DMS53 treated with DMSO at 0.1 percent for 48 hours (cell line): Measurements from ENCODE around the gene P4HA3.
"Not testable (repeated sequence)": the region's sequence is repeated elsewhere in the genome, so short reads cannot be mapped to it uniquely, and the experiment has no call there.

Source experiments
- DNase-seq: peaks from one replicate; lab custom pipeline; 2025; ENCODE audit not compliant: unreplicated experiment; lab: John Stamatoyannopoulos, UW

The P4HA3 gene

DNA sequence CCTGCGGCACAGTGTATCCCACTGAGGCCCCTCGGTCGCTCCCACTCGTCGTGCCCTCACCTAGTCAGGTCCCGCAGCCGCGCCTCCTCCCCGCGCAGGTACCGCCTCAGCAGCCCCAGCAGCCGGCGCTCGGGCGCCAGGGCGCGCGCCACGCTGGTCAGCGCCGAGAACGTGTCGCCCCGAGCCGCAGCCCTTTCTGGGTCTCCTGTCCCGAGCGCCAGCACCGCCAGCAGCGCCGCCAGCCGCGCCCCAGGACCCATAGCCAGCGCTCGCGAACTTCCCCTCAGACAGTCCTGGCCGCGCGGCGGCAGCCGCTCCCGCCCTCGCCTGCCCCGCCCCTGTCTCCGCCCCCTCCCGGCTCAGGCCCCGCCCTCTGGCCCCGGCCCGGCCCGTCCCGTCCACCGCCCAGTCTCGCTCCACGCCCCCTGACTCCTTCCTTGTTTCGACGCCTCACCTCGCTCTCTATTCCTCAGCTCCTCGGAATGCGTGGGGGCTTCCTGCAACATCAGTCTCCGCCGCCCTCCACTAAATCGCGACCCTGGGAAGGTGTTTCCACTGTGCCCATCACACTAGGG is at the start of gene P4HA3:
Gene P4HA3 (minus strand): TSS at position 289 of the 575 bp plus-strand sequence. CDS start 29 bp downstream, at position 260.
- DNase-seq: peak; percentile 53

DNA sequence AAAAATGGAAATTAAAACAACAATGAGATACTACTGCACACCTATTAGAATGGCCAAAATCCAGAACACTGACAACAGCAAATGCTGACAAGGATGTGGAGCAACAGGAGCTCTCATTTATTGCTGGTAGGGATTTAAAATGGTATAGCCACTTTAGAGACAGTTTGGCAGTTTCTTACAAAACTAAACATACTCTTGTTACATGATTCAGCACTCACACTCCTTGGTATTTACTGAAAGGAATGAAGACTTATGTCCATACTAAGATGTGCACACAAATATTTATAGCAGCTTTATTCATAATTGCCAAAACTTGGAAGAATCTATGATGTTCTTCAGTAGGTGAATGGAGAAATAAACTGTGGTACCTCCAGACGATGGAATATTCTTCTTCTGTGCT is 46.0 kb upstream of the P4HA3 start:
- no peak for DNase-seq

- DNase-seq: no peak
Observed at GRCh38 chr11:74355626-74356025, 44.2 kb upstream of the P4HA3 start.

DNA sequence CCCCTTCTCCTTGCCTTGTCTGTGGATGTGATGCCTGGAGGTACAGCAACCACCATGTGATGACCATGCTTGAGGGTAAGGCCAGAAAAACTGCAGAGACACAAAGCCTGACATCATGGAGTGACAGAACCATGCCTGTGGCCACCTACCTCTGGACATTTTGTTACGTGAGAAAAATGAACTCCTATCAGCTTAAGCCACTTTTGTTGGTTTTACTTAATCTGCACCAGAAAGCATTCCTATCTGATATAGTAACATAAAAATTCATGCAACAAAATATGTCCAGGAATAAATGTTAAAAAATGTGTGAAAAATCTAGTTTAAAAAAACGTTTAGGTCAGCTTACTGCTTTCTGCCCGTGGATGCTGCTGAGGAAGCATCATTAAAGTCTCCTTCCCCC is 42.6 kb upstream of the P4HA3 start:
- no peak for DNase-seq

- peak; percentile 98 for DNase-seq
Observed at GRCh38 chr11:74347381-74347780, 35.9 kb upstream of the P4HA3 start.

GRCh38 chr11:74345420-74345819 is 34.0 kb upstream of the P4HA3 start:
- DNase-seq: no peak

GRCh38 chr11:74341921-74342320 is 30.5 kb upstream of the P4HA3 start:
- no peak for DNase-seq

DNA sequence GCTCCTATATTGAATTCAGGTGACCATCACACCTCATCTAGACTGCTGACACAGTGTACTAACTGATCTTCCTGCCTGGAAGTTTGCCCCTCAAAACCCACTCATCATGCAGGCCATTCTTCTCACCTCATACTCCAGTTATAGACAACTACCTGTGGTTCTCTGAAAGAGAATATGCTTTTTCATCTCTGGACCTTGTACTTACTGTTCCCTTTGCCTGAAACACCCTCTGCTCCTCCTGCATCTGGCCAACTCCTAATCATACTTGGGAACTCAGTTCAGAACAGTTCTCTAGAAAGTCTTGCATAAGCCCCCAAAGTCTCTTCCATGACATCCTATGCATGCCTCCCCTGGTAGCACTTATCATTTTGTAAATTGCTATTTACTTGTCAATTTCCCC is 28.2 kb upstream of the P4HA3 start:
- no peak for DNase-seq

DNA sequence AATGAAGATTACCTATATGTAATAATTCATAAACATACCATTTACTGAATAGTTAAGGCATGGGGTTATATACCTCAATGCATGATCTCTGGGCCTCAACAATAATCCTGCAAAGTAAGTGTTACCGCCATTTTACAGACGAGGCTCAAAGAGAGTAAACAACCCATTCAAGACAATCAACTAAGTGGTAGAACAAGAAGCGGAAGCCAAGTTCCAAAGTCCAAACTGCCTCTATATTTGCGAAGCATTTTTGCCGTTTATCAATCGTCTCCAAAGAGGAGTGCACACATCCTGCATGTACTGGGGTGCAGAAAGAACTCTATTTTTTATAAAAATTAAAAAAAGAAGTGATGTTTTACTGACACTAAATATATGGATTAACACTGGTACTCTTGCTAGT is 27.5 kb upstream of the P4HA3 start:
- peak; percentile 86 for DNase-seq

GRCh38 chr11:74333193-74333592 is 21.8 kb upstream of the P4HA3 start:
- no peak for DNase-seq

- no peak for DNase-seq
Observed at GRCh38 chr11:74332291-74332690, 20.9 kb upstream of the P4HA3 start.

- DNase-seq: not testable (repeated sequence)
Observed at GRCh38 chr11:74331000-74331399, 19.6 kb upstream of the P4HA3 start.

DNA sequence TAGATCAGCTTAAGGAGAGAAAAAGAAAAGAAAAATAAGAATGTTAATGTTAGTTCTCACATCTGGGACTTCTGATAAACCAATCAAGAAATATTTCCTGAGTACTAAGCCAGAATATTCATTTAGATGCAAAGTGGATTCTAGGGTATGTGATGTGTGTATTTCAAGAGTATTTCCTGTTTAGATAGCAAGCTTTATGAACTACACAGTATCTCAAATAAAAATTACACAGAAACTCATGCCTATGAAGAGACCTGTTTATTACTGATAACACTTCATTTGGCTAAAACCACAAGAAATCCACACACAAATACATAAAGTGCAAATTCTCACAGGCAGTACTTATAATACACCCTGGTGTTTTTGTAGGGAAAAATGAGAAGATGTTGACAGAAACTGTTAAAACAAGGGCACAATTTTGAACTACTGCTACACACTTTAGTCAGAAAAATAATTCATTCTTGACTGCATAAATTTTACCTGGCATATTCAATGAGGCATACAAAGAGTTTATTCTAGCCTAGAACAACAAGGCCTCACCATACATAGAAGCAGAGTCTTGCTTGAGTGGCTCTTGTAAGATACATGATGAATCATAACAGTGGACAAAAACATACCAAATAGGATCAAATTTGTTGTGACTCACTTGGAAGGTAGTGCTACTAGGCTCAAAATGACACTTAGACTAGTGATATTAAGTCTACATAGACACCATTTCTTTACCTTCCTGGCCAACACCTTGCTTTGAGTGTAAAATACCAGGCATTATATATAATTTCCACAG is 18.8 kb upstream of the P4HA3 start:
- peak; percentile 91 for DNase-seq

DNA sequence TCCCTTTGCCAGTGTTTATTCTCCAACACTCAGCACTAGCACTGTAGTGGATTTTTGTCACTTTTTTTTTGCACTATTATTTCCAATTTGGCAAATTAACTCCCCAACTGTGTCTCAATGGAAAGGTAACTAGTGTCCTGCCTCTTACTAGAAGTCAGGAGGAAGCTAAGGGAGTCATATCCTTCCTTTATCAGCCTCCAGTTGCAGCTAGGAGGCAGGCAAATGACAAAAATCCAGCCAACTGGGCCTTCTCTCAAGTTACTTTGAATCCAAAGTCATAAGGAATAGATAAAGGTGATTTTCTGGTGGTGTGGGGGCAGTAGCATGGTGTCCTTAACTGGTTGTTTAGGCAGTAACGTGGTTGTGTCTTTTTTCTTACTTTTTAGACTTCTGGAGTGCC is 15.6 kb upstream of the P4HA3 start:
- no peak for DNase-seq

GRCh38 chr11:74326665-74327064 is 15.2 kb upstream of the P4HA3 start:
- DNase-seq: no peak

DNA sequence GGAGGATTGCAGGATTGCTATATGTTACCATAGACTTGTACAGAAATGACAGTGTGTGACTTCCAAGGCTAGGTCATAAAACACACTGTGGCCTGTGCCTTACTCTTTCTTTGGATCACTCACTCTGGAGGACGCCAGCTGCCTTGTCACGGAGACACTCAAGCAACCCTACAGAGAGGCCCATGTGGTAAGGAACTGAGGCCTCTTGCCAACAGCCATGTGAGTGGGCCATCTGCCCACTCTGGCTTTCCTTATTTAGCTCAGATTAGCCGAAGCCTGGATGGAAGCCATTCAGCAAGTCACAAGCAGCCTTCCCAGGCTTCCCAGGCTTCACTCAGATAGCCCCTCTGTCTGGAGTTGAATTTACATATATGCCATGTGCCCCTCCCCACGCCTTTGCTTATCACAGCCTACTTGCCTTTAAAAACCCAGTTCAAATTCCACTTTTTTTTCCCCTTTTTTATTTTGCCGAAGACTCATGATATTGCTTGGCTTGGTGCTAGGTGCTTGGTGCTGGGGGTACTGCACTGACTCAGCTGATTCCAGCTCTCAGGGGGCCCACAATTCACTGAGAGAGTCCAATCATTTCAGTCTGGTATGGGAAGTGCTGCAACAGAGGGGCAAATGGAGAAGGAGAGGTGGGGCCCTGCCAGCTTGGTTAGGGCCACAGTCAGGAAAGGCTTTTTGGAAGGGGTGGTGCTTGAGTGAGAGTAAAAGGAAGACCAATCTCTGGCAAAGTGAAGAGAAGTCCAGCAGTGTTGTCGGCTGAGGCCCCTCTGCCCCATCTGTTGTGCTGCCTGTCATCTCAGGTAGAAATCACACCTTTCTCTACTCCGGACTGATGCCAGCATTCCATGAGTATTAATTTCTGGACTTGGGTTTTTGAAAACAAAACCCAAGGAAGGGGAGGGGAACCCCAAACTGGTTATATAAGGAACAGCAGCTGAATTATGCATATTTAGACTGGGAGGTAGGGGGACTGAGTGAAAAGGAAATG is 14.5 kb upstream of the P4HA3 start:
- no peak for DNase-seq

DNA sequence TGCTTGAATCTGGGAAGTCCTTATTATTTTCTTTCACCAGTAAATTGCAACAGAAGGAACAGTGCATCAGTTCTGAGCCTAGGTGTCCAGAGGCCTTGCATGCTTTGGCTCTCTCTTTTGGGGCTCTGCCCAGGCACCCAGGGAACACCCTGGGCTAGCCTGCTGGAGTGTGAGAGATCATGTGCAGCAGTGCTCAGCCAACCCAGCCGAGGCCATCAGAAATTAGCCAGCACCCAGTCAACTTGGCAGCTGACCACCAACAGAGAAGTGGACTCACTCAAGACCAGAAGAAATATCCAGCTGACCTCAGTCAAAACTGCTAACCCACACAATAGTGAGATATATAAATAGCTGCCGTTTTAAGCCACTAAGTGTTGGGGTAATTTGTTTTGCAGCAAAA is 11.2 kb upstream of the P4HA3 start:
- DNase-seq: no peak

DNA sequence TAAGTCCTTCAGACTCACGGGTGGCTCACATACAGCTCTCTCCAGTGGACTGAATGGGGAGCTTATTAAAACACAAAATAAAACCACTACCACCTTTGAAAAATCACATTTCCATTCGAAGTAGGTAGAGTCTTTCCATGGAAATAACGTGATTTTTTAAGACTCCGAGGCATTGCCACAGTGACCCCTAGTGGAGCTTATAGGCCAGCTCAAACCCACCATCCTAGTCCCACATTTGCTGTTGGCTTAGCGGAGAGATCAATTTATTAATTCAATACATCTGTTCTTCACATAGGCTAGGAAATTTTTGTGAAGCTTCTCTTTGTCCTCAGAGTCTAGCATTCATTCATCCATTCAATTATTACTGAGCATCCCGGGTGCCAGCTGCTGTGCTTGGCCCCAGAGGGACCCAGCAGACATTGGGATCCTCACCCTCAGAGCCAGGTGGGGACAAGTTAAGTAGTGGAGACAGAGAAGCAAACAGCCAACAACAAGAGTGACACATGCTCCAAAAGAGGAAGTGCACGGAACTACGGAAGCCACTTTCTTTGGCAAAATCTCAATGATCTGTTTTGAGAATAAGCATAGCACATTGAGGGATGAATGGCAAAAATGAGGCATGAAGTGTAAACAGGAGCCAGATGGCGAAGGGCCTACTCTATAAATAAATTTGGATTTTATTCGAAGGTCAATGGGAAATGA is 10.2 kb upstream of the P4HA3 start:
- DNase-seq: peak; percentile 64

GRCh38 chr11:74320538-74320937 is 9.1 kb upstream of the P4HA3 start:
- no peak for DNase-seq

DNA sequence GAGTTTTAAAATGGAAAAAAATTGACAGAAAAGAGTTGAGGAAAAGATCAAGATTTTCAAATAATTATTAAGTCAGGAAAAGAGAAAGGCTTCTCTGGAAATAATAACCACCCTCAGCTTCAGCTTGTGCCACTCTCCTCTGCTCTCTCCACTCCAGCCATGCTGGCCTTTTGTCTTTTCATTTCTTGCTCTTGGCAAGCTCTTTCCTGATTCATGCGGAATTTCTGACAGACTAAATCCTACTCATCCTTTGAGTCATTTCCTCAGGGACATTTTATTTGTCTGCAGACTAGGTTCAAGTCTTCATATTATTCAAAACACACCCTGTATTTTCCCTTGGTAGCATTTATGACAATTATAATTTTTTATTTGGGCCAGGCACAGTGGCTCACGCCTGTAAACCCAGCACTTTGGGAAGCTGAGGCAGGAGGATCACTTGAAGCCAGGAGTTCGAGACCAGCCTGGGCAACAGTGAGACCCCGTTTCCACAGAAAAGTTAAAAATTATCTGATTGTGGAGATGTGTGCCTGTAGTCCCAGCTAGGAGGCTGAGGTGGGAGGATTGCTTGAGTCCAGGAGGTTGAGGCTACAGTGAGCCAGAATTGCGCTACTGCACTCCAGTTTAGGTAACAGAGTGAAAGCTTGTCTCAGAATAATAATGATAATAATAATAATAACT is 7.8 kb upstream of the P4HA3 start:
- DNase-seq: no peak
